Head of caudate nucleus (tissue), 42 donors: ENCODE measurements around the gene RBP3.

Experiments
- DNase-seq, 42 donors: peaks; one replicate each; pipeline versions ENCODE4 v3.0.0 to v3.0.0-alpha.2; 2020 to 2021; ENCODE audit warnings: mixed read lengths in 7 of 42
- intact Hi-C: fragments of 100-400 bp; cut with DNase I; formaldehyde crosslinking; loops from one replicate; pipeline ENCODE4 v1.15.0; 2022

RBP3 gene

GRCh38 chr10:47403446-47404318, 55.5 kb downstream of the RBP3 start:
- DNase-seq: peak in 2 of 42 donors; percentile 24 to 34
- intact Hi-C loops: no loop called here

GRCh38 chr10:47404446-47404845, 56.3 kb downstream of the RBP3 start:
- peak in 1 of 42 donors; percentile 32 for DNase-seq
- intact Hi-C loops: no loop called here

GRCh38 chr10:47404937-47405336, 56.8 kb downstream of the RBP3 start:
- intact Hi-C loops: no loop called here
- DNase-seq: peak in 1 of 42 donors; percentile 18

- intact Hi-C loops: no loop called here
- peak in 1 of 42 donors; percentile 26 for DNase-seq
Measured at GRCh38 chr10:47405857-47406547, 57.8 kb downstream of the RBP3 start.

- DNase-seq: no peak
- intact Hi-C loops: no loop called here
Measured at GRCh38 chr10:47406548-47406869, 58.3 kb downstream of the RBP3 start.

- intact Hi-C loops: no loop called here
- DNase-seq: peak in 1 of 42 donors; percentile 36
Measured at GRCh38 chr10:47406870-47407691, 58.9 kb downstream of the RBP3 start.
